H1 (cell line): ENCODE results near the gene APLP2. TPM values are rescaled to one million over a fixed set of nuclear protein-coding genes. Genes with fewer than 3 reads are reported as not detected.

Experiments used
- CBX8 ChIP-seq: fragments of 300-800, 300-1000 bp; sonication (generic); IDR thresholded peaks from 2 replicates; pipeline ENCODE4 v1.7.1; 2016; ENCODE audit warnings: low read depth, low read length, borderline replicate concordance
- EP300 ChIP-seq, 2 experiments: IDR thresholded peaks; 1 replicate in 1 of 2; 2 replicates in 1 of 2; pipeline ENCODE4 v1.6.1; 2011 to 2012; ENCODE audit warnings: low read depth in 2 of 2, low read length in 2 of 2, mild to moderate bottlenecking in 2 of 2, borderline replicate concordance in 1 of 2, inconsistent platforms in 1 of 2, moderate library complexity in 1 of 2
- RAD21 ChIP-seq, 2 experiments: IDR thresholded peaks in 1 of 2; conservative IDR thresholded peaks in 1 of 2; 2 replicates each; pipeline ENCODE4 v1.6.1; 2011; ENCODE audit warnings: low read depth in 2 of 2, low read length in 2 of 2, improper control_type of control experiment in 1 of 2, inconsistent platforms in 1 of 2, mild to moderate bottlenecking in 1 of 2, moderate library complexity in 1 of 2
- RXRA ChIP-seq: IDR thresholded peaks from 2 replicates; pipeline ENCODE4 v1.6.1; 2011; ENCODE audit warnings: low read depth, mild to moderate bottlenecking, low read length, moderate library complexity; ENCODE audit not compliant: insufficient read depth
- SP2 ChIP-seq: IDR thresholded peaks from 2 replicates; pipeline ENCODE4 v1.6.1; 2012; ENCODE audit warnings: mild to moderate bottlenecking, low read length, inconsistent platforms
- TAF7 ChIP-seq: optimal IDR thresholded peaks from 2 replicates; pipeline ENCODE3; 2011; ENCODE audit warnings: low read depth, mild to moderate bottlenecking, inconsistent platforms, low read length, moderate library complexity, borderline replicate concordance
- polyA plus RNA-seq, 7 experiments: library from polyadenylated mRNA; depleted of rRNA in 3 of 7; stranded (reverse) in 5 of 7; unstranded in 2 of 7; fragments of >200 nt in 5 of 7; fragments of 200-250 nt in 2 of 7; gene quantifications; 1 replicate in 5 of 7; 2 replicates in 1 of 7; 4 replicates in 1 of 7; pipeline versions ENCODE4 v1.2.1 to v1.2.3, GENCODE V29; 2011 to 2013; ENCODE audit warnings: missing spikeins in 2 of 7, mixed read lengths in 2 of 7
- total RNA-seq: library from RNA; stranded (reverse); fragmentation: NEBNext Ultra II Directional; extraction: Animal tissue kit (Norgen Biotek cat#: 25700); gene quantifications from 2 replicates; pipeline ENCODE4 v1.2.1, GENCODE V29; 2021
- TF ChIP-seq, protein P1 (sequence below): fragments of 300-600 bp; sonication (generic); IDR thresholded peaks from 2 replicates; pipeline ENCODE4 v1.7.1; 2012; ENCODE audit warnings: low read length, moderate library complexity, mild to moderate bottlenecking, inconsistent platforms; ENCODE audit not compliant: insufficient replicate concordance
- TF ChIP-seq, protein P2 (sequence below), 3 experiments: IDR thresholded peaks; 1 replicate in 2 of 3; 2 replicates in 1 of 3; pipeline versions ENCODE4 v1.5.1 to v1.6.1; 2011; ENCODE audit warnings: low read length in 3 of 3, mild to moderate bottlenecking in 3 of 3, inconsistent platforms in 2 of 3, low read depth in 1 of 3, moderate library complexity in 1 of 3; ENCODE audit not compliant: insufficient read depth in 1 of 3; ENCODE audit errors: control extremely low read depth in 1 of 3

Gene APLP2
- total and polyA plus RNA-seq, 2 of the 8 experiments (the other 6 are each of a cell fraction or from before 2014, with no cell fraction given) = 222 to 315 TPM

DNA sequence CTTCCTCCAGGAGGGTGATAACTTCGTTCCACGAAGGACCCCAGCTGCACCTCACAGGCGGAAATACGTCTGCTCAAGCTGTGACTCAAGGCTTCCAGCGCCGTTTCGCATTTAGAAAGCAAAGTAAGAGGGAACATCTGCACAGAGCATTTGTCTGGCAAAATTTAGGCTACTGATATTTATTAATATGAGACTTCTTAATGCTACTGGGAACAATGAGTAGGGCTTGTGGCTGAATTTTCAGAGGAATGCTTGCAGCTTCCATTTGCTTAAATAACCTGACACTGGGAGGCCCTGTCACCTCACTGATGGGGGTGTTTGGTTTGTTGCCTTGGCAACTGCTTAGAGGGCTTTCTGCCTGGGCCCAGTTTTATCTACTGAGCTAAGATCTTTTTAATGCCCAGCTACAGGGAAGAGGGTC, 75.2 kb downstream of the APLP2 start (continued):
- TF ChIP-seq, protein P1, sequence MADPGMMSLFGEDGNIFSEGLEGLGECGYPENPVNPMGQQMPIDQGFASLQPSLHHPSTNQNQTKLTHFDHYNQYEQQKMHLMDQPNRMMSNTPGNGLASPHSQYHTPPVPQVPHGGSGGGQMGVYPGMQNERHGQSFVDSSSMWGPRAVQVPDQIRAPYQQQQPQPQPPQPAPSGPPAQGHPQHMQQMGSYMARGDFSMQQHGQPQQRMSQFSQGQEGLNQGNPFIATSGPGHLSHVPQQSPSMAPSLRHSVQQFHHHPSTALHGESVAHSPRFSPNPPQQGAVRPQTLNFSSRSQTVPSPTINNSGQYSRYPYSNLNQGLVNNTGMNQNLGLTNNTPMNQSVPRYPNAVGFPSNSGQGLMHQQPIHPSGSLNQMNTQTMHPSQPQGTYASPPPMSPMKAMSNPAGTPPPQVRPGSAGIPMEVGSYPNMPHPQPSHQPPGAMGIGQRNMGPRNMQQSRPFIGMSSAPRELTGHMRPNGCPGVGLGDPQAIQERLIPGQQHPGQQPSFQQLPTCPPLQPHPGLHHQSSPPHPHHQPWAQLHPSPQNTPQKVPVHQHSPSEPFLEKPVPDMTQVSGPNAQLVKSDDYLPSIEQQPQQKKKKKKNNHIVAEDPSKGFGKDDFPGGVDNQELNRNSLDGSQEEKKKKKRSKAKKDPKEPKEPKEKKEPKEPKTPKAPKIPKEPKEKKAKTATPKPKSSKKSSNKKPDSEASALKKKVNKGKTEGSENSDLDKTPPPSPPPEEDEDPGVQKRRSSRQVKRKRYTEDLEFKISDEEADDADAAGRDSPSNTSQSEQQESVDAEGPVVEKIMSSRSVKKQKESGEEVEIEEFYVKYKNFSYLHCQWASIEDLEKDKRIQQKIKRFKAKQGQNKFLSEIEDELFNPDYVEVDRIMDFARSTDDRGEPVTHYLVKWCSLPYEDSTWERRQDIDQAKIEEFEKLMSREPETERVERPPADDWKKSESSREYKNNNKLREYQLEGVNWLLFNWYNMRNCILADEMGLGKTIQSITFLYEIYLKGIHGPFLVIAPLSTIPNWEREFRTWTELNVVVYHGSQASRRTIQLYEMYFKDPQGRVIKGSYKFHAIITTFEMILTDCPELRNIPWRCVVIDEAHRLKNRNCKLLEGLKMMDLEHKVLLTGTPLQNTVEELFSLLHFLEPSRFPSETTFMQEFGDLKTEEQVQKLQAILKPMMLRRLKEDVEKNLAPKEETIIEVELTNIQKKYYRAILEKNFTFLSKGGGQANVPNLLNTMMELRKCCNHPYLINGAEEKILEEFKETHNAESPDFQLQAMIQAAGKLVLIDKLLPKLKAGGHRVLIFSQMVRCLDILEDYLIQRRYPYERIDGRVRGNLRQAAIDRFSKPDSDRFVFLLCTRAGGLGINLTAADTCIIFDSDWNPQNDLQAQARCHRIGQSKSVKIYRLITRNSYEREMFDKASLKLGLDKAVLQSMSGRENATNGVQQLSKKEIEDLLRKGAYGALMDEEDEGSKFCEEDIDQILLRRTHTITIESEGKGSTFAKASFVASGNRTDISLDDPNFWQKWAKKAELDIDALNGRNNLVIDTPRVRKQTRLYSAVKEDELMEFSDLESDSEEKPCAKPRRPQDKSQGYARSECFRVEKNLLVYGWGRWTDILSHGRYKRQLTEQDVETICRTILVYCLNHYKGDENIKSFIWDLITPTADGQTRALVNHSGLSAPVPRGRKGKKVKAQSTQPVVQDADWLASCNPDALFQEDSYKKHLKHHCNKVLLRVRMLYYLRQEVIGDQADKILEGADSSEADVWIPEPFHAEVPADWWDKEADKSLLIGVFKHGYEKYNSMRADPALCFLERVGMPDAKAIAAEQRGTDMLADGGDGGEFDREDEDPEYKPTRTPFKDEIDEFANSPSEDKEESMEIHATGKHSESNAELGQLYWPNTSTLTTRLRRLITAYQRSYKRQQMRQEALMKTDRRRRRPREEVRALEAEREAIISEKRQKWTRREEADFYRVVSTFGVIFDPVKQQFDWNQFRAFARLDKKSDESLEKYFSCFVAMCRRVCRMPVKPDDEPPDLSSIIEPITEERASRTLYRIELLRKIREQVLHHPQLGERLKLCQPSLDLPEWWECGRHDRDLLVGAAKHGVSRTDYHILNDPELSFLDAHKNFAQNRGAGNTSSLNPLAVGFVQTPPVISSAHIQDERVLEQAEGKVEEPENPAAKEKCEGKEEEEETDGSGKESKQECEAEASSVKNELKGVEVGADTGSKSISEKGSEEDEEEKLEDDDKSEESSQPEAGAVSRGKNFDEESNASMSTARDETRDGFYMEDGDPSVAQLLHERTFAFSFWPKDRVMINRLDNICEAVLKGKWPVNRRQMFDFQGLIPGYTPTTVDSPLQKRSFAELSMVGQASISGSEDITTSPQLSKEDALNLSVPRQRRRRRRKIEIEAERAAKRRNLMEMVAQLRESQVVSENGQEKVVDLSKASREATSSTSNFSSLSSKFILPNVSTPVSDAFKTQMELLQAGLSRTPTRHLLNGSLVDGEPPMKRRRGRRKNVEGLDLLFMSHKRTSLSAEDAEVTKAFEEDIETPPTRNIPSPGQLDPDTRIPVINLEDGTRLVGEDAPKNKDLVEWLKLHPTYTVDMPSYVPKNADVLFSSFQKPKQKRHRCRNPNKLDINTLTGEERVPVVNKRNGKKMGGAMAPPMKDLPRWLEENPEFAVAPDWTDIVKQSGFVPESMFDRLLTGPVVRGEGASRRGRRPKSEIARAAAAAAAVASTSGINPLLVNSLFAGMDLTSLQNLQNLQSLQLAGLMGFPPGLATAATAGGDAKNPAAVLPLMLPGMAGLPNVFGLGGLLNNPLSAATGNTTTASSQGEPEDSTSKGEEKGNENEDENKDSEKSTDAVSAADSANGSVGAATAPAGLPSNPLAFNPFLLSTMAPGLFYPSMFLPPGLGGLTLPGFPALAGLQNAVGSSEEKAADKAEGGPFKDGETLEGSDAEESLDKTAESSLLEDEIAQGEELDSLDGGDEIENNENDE = no peak
- TF ChIP-seq, protein P2, sequence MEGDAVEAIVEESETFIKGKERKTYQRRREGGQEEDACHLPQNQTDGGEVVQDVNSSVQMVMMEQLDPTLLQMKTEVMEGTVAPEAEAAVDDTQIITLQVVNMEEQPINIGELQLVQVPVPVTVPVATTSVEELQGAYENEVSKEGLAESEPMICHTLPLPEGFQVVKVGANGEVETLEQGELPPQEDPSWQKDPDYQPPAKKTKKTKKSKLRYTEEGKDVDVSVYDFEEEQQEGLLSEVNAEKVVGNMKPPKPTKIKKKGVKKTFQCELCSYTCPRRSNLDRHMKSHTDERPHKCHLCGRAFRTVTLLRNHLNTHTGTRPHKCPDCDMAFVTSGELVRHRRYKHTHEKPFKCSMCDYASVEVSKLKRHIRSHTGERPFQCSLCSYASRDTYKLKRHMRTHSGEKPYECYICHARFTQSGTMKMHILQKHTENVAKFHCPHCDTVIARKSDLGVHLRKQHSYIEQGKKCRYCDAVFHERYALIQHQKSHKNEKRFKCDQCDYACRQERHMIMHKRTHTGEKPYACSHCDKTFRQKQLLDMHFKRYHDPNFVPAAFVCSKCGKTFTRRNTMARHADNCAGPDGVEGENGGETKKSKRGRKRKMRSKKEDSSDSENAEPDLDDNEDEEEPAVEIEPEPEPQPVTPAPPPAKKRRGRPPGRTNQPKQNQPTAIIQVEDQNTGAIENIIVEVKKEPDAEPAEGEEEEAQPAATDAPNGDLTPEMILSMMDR (IDR thresholded peaks at IDR 0.05; ENCODE audit: control extremely low read depth in 1 of 3, insufficient read depth in 1 of 3, low read depth in 1 of 3, low read length in 3 of 3) = no peak
- TF ChIP-seq SP2 = no peak
- TF ChIP-seq CBX8 = no peak
- TF ChIP-seq EP300 (IDR thresholded peaks at IDR 0.05; ENCODE audit: borderline replicate concordance in 1 of 2, low read depth in 2 of 2, low read length in 2 of 2) = no peak
- no peak; a peak in 1 of 4 replicates for TF ChIP-seq RAD21 (IDR thresholded peaks at IDR 0.05 in 1 of 2, conservative IDR thresholded peaks at IDR 0.05 in 1 of 2; ENCODE audit: low read depth in 2 of 2, low read length in 2 of 2)
- TF ChIP-seq TAF7 = no peak
- no peak for TF ChIP-seq RXRA
